ENCODE data around the gene RBM23. TPM values are rescaled to one million over a fixed set of nuclear protein-coding genes. Genes with fewer than 3 reads are reported as not detected.
"Not testable (repeated sequence)": the region's sequence is repeated elsewhere in the genome, so short reads cannot be mapped to it uniquely, and the experiment has no call there.

The RBM23 gene
- total RNA-seq, 2 donors from 2014 or later, result 52.0 to 68.6 TPM

GRCh38 chr14:22861651-22862050 is 57.3 kb downstream of the RBM23 start:
- peaks cover 9% of the 10 kb centered on the region for H3K9me3 ChIP-seq (ENCODE audit: control insufficient read depth, low read length)
- Mint-ChIP-seq H3K27ac (no peak overlapping the region), H3K4me3 (no peak overlapping the region), H3K9me3 (peaks cover 3% of the 10 kb centered on the region), H3K36me3 (ENCODE audit: low read depth) (no peaks in the 10 kb centered on the region), H3K27me3 (ENCODE audit: insufficient read depth) (no peaks in the 10 kb centered on the region), H3K4me1 (peaks cover 2% of the 10 kb centered on the region)
- H3K27me3 ChIP-seq (ENCODE audit: control insufficient read depth, insufficient read depth, low read length, poor library complexity, severe bottlenecking), result no peaks in the 10 kb centered on the region
- H3K9ac ChIP-seq (ENCODE audit: extremely low read depth, low read length, poor library complexity, severe bottlenecking), result no peak overlapping the region
- no peak for TF ChIP-seq CTCF (conservative IDR thresholded peaks at IDR 0.05)
- no peak overlapping the region for H3K27ac ChIP-seq (ENCODE audit: low read depth, low read length)
- no peak overlapping the region for H3K4me3 ChIP-seq (ENCODE audit: low read length)
- H3K36me3 ChIP-seq (ENCODE audit: control insufficient read depth, insufficient read depth, low read length), result no peaks in the 10 kb centered on the region
- no peak for DNase-seq
- H3K4me1 ChIP-seq (ENCODE audit: control insufficient read depth, insufficient read depth, low read length), result no peaks in the 10 kb centered on the region

- WGBS, 2 experiments (ENCODE audit: insufficient coverage in 1 of 2, insufficient read length in 1 of 2), result 91 to 98% methylated on average over 3 of the region's 3 CpGs
- not testable (repeated sequence) for H3K9me3 ChIP-seq (ENCODE audit: control insufficient read depth, low read length); H3K27ac ChIP-seq (ENCODE audit: low read depth, low read length); H3K9ac ChIP-seq (ENCODE audit: extremely low read depth, low read length, poor library complexity, severe bottlenecking); H3K4me3 ChIP-seq (ENCODE audit: low read length); H3K27me3 ChIP-seq (ENCODE audit: control insufficient read depth, insufficient read depth, low read length, poor library complexity, severe bottlenecking); H3K4me3 Mint-ChIP-seq; DNase-seq; H3K27ac Mint-ChIP-seq; H3K36me3 Mint-ChIP-seq (ENCODE audit: low read depth); H3K9me3 Mint-ChIP-seq; H3K4me1 Mint-ChIP-seq; H3K27me3 Mint-ChIP-seq (ENCODE audit: insufficient read depth); H3K4me1 ChIP-seq (ENCODE audit: control insufficient read depth, insufficient read depth, low read length); H3K36me3 ChIP-seq (ENCODE audit: control insufficient read depth, insufficient read depth, low read length)
Measured at GRCh38 chr14:22860377-22860776, 58.6 kb downstream of the RBM23 start.

GRCh38 chr14:22856428-22856827 is 62.5 kb downstream of the RBM23 start:
- H3K9me3 ChIP-seq (ENCODE audit: control insufficient read depth, low read length), result peaks cover 9% of the 10 kb centered on the region
- H3K4me1 ChIP-seq (ENCODE audit: control insufficient read depth, insufficient read depth, low read length), result peaks cover 3% of the 10 kb centered on the region
- H3K36me3 ChIP-seq (ENCODE audit: control insufficient read depth, insufficient read depth, low read length), result no peaks in the 10 kb centered on the region
- TF ChIP-seq CTCF (conservative IDR thresholded peaks at IDR 0.05), result no peak
- Mint-ChIP-seq H3K4me1 (peaks cover 10% of the 10 kb centered on the region), H3K27me3 (ENCODE audit: insufficient read depth) (no peaks in the 10 kb centered on the region), H3K27ac (no peak overlapping the region), H3K4me3 (no peak overlapping the region), H3K36me3 (ENCODE audit: low read depth) (no peaks in the 10 kb centered on the region), H3K9me3 (peaks cover 3% of the 10 kb centered on the region)
- no peak overlapping the region for H3K27ac ChIP-seq (ENCODE audit: low read depth, low read length)
- DNase-seq, result no peak
- H3K27me3 ChIP-seq (ENCODE audit: control insufficient read depth, insufficient read depth, low read length, poor library complexity, severe bottlenecking), result no peaks in the 10 kb centered on the region
- H3K9ac ChIP-seq (ENCODE audit: extremely low read depth, low read length, poor library complexity, severe bottlenecking), result no peak overlapping the region
- no peak overlapping the region for H3K4me3 ChIP-seq (ENCODE audit: low read length)
- WGBS, 2 experiments (ENCODE audit: insufficient coverage in 1 of 2, insufficient read length in 1 of 2), result 91 to 94% methylated on average over 3 of the region's 5 CpGs

- DNase-seq, result no peak
- peaks cover 9% of the 10 kb centered on the region for H3K9me3 ChIP-seq (ENCODE audit: control insufficient read depth, low read length)
- no peaks in the 10 kb centered on the region for H3K36me3 Mint-ChIP-seq (ENCODE audit: low read depth)
- no peak overlapping the region for H3K4me3 ChIP-seq (ENCODE audit: low read length)
- H3K27ac Mint-ChIP-seq, result no peak overlapping the region
- no peak overlapping the region for H3K9ac ChIP-seq (ENCODE audit: extremely low read depth, low read length, poor library complexity, severe bottlenecking)
- no peaks in the 10 kb centered on the region for H3K27me3 ChIP-seq (ENCODE audit: control insufficient read depth, insufficient read depth, low read length, poor library complexity, severe bottlenecking)
- no peak for TF ChIP-seq CTCF (conservative IDR thresholded peaks at IDR 0.05)
- H3K27me3 Mint-ChIP-seq (ENCODE audit: insufficient read depth), result no peaks in the 10 kb centered on the region
- H3K9me3 Mint-ChIP-seq, result peaks cover 3% of the 10 kb centered on the region
- 92 to 98% methylated on average over 7 to 8 of the region's 8 CpGs for WGBS, 2 experiments (ENCODE audit: insufficient coverage in 1 of 2, insufficient read length in 1 of 2)
- peaks cover 10% of the 10 kb centered on the region for H3K4me1 Mint-ChIP-seq
- H3K4me1 ChIP-seq (ENCODE audit: control insufficient read depth, insufficient read depth, low read length), result peaks cover 3% of the 10 kb centered on the region
- H3K4me3 Mint-ChIP-seq, result no peak overlapping the region
- no peaks in the 10 kb centered on the region for H3K36me3 ChIP-seq (ENCODE audit: control insufficient read depth, insufficient read depth, low read length)
- no peak overlapping the region for H3K27ac ChIP-seq (ENCODE audit: low read depth, low read length)
Measured at GRCh38 chr14:22854963-22855724, 63.8 kb downstream of the RBM23 start.

- not testable (repeated sequence) for H3K9ac ChIP-seq (ENCODE audit: extremely low read depth, low read length, poor library complexity, severe bottlenecking); H3K9me3 ChIP-seq (ENCODE audit: control insufficient read depth, low read length)
- H3K4me1 Mint-ChIP-seq, result peaks cover 11% of the 10 kb centered on the region
Measured at GRCh38 chr14:22854296-22854695, 64.7 kb downstream of the RBM23 start.

More at GRCh38 chr14:22854296-22854695, 64.7 kb downstream of the RBM23 start:
- H3K36me3 ChIP-seq (ENCODE audit: control insufficient read depth, insufficient read depth, low read length); DNase-seq; H3K4me3 Mint-ChIP-seq; H3K27me3 Mint-ChIP-seq (ENCODE audit: insufficient read depth); H3K36me3 Mint-ChIP-seq (ENCODE audit: low read depth); H3K4me1 ChIP-seq (ENCODE audit: control insufficient read depth, insufficient read depth, low read length); H3K4me3 ChIP-seq (ENCODE audit: low read length); H3K27ac Mint-ChIP-seq; H3K27ac ChIP-seq (ENCODE audit: low read depth, low read length); H3K9me3 Mint-ChIP-seq; H3K27me3 ChIP-seq (ENCODE audit: control insufficient read depth, insufficient read depth, low read length, poor library complexity, severe bottlenecking): not testable (repeated sequence)
- 94 to 95% methylated on average over 4 to 11 of the region's 11 CpGs for whole genome bisulfite sequencing, 2 experiments (ENCODE audit: insufficient coverage in 1 of 2, insufficient read length in 1 of 2)

All from endodermal cell (in vitro differentiated cells).